CD4-positive, alpha-beta T cell treated with Interleukin-17A for 1 hour (primary cell): ENCODE measurements around the gene C3orf70.

Source experiments
- DNase-seq: peaks from one replicate; pipeline ENCODE4 v3.0.0-alpha.2; 2020

The C3orf70 gene

DNA sequence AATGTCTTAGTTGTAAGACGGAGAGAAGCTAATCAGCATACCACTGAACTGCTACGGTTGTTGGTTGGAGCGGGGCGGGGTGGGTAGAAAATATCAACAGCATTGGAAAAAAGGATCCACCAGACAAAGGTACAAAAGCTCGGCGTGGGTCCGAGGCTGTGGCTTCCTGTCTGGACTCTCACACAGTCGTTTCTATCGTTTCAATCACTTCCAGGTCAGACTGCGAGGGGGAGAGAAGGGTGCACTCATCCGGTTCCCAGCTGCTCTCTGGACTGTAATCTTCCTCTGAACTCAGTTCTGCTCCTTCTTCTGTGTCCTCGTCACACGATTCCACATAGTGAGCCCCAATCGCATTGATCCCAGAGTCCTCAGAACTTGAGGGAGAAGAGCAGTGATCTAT is 70.0 kb downstream of the C3orf70 start:
- DNase-seq, result no peak

DNA sequence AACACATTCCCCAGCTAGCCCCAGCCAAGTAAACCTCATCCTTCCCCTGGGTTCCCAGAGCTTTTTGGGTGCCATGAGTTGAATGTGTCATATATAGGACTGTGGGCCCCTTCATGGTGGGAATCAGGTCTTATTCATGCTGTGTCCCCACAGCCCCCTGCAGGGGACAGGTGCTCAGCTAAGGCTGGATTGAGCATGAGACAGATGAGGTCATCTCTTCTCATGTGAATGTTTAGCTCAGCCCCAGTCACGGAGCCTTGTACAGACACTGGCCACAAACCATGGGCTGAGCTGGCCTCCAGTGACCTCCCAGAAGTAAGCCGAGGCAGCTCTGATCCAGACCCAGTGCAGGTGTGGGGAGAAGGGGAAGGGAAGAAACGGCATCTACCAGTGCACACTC is 70.7 kb downstream of the C3orf70 start:
- DNase-seq, result no peak

DNA sequence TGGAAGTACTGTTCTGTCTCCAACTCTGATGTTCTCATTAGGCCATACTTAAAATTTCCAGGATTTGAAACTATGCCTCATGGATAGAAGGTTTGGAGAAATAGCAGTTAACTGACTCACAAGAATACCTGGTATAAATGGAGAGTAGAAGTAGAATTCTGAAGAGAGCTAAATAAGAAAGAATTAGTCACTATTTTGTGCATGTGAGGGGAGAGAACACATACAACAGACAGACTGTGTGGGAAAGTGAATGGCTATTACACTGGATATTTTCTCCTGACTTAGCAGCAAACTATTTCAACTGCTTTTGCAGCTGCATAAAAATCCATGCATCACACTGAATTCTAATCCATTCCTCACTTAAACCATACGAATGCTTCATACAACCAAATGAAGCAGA is 71.3 kb downstream of the C3orf70 start:
- DNase-seq, result no peak

DNA sequence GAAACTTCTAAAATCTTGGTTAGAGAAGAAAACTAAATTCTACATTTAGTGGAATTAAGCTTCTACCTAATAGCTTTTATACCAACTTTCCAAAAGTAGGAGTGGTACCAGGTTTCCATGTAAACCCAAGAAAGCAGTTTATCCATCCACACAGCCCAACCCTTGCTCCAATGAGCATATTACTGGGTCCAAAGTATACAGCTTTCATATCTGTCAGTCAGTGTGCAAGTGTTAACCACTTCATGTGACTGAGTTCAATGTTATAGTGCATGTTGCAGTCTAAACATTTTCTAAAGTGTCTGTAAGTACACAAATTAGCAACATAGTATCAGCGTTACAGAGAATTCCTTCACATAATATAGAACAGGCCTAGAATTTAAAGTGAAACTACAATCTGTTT is 73.2 kb downstream of the C3orf70 start:
- no peak for DNase-seq

DNA sequence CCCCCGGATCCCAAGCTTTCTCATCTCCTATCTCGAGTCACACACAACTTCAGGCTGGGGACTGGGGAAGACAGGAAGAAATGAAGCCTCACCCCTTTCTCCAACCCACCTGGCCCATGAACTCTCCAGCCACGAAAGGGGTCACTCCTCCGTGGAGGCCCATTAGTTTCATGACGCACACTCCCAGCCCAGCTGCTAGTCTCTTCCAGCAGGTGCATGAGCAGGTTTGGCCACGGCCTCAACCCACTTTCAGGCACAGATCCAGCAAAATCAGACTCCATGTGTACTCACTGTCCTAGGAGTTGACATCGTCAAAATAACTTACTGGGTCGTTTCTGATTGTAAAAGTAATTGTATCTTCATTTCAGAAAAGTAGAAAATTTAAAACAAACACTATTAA is 76.6 kb downstream of the C3orf70 start:
- DNase-seq, result no peak

DNA sequence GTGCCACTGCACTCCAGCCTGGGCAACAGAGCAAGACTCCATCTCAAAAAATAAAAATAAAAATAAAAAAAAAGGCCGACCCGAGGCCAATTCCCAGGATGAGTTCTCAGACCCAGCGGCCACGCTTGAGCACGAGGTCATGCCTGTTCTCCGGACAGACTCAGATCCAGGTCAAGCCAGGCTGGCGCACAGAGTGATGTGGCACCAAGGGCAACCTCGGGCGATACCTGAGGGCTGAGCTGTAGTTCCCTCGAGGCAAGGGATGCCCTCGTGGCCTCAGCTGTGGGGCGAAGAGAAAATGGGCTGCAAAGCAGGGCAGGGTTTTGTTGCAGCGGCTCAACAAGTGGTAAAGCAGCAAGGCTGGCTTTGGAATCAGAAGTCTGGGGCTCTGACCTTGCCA is 77.3 kb downstream of the C3orf70 start:
- no peak for DNase-seq

DNA sequence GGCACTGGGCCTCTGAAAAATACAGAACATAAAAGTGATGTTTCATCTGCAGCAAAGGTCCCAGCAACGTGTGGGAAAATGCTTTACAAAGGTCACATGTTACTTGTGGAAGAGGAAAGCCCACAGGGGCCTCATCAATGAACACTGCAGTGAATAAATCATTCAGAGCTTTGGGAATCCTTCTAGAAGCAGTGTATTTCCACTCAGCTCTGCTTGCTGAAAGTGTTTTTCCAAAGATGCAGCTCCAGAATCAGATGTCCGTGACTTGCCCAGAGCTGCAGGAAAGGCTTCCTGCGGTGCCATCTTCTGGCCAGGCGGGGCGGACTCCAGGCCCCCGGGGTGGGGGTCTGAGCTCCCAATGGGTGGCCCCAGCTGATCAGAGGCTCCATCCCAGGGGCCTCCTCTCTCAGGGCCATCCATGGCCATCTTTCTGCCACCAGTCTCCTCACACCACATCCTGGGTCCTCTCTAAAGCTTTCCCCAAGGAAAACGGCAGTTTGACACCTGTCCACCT is 81.5 kb downstream of the C3orf70 start:
- no peak for DNase-seq

DNA sequence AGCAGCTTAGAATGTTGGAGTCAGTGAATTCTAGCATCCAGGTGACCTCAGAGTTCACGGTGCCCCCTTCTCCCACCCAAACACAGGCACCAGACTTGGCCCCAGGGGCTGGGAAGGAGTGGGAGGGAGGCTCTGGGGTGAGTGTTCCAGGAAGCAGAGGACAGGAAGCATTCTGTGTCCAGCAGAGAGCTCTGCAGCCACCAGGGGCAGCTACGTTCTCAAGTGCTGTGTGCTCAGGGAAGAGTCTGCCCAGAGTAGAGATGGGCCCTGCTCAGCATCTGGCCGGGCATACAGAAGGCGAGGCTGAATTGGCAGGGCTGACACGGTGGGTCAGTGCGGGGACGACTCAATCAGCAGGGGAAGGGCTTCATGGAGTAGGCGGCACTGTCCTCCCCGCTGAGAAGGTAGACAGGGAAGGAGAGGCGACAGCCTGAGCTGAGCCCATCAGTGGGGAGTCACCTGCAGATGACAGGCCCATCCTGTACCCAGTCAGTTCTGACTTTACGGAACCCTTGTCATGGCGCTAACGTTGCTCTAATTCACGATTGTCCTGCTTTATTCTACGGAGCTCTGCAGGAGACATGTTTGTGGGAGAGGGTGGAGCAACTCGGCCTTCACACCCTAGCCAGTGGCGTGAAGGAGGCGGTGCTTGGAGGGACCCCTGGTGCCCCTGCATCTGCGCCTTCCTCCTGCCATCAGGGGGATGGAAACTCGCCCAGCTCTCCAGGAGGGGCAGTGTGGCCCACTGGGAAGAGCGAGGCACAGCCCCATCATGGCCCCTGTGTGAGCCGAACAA is 82.2 kb downstream of the C3orf70 start:
- no peak for DNase-seq

DNA sequence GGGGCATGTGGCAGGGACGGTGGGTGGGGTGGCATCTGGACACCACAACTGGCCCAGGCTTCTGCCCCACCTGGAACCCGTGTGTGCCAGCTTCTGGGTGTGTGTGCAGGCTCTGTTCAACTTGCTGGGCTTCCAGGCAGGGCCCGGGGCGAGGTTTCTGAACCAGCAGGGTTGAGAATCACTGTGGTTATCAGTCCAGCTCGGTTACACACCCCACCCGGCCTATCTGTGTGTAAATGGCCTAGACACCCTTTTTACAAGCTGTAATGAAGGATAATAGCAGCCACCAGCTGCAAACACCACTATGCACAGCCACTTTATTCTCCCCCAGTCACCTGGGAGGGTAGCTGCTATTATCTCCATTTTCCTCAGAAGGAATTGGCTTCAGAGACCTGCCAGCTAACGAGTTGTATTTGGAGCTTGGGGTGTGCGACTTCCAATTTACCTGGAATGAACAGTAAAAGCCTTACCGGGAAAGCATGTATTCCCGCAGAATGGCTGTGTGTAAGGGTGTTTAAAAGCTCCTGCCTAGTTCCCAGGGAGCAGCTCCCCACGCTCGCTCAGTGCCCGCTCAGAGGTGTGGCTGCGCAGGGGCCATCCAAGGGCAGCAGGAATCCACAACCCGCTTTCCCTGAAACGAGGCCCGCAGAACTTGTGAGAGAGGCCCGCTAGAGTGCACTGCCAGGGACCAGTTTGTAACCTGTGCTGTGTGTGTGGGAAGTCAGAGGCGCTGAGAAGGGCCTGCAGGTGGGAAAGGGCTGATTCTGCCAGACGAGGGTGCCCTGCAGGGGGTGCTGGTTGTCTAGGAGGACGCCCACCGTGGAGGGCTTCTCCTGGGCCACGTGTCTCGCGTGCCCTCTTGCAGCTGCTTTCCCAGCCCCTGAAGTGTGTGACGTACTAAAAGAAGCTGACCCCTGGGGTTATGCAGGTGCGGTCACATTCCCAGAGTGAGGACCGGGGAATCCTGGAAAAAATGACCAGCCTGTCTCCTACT is 83.5 kb downstream of the C3orf70 start:
- DNase-seq, result no peak

DNA sequence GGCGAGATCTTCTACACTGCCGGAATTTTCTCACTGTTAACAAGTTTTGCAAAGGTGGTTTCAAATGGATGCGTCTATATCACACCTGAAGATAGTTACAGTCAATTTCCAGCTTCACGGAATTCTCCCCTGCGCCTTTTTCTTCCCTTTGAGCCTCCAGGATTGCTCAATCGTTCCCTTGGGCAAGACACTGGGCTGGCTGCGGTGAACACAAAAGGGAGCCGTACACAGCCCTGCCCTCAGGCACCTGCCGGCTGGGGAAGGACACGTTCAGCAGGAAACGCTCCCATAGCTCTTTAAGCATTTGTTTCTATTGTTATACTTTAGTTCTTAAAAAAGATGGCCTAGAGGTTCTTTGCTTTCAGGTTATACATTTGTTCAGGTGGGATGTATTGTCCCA is 85.7 kb downstream of the C3orf70 start:
- no peak for DNase-seq

DNA sequence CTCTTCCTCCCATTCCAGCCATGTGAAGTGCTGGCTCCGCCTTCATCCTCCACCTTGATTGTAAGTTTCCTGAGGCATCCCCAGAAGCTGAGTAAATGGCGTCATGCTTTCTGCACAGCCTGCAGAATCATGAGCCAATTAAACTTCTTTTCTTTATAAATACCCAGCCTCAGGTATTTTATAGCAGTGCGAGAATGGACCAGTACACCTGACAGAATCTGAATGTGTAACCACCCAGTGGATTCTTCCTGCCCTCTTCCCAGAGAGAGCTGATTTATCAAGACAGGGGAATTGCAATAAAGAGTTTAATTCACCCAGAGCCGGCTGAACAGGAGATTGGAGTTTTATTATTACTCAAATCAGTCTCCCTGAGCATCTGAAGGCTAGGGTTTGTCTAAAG is 86.6 kb downstream of the C3orf70 start:
- DNase-seq, result no peak

DNA sequence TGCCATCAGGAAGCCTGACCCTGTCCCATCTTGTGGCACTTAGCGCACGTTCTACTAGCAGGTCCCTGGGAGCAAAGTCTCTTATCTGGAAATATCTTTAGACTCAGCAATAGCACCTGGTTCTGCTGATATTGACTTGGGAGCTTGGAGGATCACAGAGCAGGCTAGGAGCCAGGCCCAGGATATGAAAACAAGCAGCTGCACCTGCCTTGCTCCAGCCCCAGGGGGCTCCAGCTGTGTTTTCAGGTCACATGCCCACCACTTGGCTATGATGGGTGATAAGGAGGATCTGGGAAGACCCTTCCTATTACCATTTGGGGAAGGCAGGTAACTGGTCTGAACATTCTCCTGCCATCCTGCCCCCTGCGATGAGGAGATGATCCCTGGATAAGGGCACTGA is 87.8 kb downstream of the C3orf70 start:
- DNase-seq, result no peak

DNA sequence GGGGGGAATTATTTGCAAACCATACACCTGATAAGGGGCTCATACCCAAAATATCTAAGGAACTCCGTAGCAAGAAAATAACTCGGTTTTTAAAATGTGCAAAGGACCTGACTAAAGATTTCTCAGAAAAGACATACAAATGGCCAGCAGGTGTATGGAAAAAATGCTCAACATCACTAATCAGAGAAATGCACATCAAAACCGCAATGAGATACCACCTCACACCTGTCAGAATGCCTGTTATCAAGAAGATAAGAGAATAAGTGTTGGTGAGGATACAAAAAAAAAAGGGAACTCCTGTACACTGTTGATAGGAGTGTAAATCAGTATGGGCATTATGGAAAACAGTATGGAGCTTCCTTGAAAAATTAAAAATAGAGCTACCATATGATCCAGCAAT is 89.4 kb downstream of the C3orf70 start:
- no peak for DNase-seq

DNA sequence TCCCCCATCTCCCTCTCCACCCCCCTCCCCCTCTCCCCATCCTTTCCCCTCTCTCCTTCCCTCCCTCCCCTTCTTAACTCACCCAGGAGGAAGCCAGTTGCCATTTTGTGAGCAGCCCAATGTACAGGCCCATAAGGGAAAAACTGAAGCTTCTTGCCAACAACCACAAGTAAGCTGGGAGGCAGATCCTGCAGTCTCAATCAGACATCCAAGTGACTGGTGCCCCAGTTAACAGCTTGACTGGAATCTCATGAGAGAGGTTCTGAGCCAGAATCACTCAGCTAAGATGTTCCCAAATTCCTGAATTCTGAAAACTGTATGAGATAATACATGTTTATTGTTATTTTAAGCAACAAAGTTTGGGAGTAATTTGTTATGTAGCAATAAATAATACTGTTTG is 90.7 kb downstream of the C3orf70 start:
- DNase-seq, result no peak

DNA sequence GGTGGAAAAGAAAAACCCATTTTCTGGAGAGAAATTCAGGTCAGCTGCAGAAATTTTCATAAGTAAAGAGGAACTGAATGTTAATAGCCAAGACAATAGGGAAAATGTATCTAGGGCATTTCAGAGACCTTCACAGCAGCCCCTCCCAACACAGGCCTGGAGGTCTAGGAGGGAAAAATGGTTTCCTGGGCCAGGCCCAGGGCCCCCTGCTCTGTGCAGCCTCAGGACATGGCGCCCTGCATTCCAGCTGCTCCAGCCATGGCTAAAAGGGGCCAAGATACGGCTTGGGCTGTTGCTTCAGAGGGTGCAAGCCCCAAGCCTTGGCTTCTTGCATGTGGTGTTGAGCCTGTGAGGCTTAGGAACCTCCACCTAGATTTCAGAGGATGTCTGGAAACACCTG is 92.2 kb downstream of the C3orf70 start:
- DNase-seq, result no peak

DNA sequence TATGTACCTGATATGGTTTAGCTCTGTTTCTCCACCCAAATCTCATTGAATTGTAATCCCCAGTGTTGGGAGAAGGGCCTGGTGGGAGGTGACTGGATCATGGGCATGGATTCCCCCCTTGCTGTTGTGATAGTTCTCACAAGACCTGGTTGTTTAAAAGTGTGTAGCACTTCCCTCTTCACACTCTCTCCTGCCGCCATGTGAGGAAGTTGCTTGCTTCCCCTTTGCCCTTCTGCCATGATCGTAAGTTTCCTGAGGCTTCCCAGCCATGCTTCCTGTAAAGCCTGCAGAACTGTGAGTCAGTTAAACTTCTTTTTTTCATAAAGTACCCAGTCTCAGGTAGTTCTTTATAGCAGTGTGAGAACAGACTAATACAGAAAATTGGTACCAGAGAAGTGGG is 93.1 kb downstream of the C3orf70 start:
- DNase-seq, result no peak

DNA sequence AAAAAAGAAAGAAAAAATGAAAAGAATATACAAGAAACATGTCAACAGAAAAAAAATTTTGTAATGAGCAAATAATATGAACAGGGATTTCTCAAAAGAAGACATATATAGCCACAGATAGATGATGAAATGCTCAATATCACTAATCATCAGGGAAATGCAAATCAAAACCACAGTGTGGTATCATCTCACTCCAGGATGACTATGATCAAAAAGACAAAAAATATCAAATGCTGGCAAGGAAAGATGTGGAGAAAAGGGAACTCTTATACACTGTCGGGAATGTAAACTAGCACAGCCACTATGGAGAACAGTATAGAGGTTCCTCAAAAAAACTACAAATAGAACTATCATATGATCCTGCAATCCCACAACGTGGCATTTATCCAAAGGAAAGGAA is 94.1 kb downstream of the C3orf70 start:
- DNase-seq, result no peak

DNA sequence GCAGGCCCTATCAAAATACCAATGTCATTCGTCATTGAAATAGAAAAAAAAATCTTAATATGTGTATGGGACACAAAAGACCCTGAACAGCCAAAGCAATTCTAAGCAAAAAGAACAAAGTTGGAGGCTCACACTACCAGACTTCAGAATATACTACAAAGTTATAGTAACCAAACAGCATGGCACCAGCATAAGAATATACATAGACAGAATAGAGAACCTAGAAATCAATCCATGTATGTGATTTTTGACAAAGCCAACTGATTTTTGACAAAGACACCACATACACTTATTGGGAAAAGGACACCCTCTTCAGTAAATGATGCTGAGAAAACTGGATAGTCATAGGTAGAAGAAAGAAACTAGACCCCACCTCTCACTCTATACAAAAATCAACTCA is 95.0 kb downstream of the C3orf70 start:
- DNase-seq, result no peak

DNA sequence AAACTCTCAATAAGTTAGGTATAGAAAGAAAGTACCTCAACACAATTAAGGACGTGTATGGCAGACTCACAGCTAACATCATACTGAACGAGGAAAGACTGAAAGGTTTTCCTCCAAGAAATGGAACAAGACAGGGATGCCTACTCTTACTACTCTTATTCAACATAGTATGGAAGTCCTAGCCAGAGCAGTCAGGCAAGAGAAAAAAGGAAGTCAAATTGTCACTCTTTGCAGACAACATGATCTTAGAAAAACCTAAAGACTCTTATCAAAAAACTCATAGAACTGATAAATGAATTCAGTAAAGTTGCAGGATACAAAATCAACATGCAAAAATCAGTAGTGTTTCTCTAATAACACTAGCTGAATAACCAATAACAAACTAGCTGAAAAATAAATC is 96.0 kb downstream of the C3orf70 start:
- DNase-seq, result no peak

DNA sequence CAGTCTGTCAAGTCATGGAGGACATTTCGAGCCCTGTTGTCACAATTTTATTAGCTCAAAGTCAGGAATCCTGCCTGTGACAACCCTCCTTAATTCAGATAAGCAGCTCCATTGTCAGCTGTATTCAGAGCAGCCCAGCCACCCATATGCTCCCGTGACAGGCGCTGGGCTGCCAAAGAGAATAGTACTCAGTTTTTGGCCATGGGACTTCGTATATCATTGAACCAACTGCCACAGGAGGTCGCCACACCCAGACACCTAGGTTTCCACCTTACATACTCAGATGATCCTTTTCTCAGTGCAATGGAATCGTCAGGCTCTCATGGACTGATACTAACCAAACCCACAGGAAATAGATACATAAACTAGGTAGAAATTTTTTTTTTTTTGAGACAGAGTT is 100.2 kb downstream of the C3orf70 start:
- DNase-seq, result no peak

DNA sequence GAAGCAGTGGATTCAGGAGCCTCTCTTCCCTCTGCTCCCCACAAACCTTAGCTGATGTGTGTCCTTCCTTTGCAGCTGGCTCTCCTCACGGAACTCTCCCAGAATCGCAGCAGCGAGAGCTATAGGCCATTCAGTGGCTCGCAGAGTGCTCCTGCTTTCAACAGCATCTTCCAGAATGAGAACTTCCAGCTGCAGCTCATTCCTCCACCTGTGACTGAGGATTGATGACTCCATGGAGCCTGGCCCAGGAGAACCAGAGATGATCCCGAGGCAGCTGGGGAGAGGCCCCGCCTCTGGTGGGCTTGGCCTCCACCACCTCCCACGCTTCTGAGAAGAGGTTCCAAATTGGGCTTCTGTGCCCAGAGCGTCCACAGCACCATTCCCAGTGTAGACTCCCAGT is 101.1 kb downstream of the C3orf70 start:
- no peak for DNase-seq

DNA sequence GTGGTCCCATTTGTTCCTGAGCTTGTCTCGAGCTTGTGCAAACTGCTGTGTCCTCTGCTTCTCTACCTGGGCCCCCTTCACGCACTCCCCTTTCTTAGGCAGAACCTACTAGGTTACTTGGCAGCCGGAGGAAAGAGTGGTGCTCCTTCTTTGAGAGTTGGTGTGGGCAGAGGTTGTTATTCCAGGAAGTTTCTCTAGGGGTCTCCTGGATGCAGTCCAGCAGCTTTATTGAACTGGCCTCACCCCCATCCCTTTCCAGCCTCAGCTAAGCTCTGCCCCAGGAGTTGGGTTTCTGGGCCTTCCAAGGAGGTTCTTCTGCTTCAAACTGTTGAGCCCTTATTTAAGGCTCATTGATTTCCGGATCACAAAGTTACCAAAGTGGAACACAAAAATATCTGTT is 103.2 kb downstream of the C3orf70 start:
- DNase-seq, result no peak

DNA sequence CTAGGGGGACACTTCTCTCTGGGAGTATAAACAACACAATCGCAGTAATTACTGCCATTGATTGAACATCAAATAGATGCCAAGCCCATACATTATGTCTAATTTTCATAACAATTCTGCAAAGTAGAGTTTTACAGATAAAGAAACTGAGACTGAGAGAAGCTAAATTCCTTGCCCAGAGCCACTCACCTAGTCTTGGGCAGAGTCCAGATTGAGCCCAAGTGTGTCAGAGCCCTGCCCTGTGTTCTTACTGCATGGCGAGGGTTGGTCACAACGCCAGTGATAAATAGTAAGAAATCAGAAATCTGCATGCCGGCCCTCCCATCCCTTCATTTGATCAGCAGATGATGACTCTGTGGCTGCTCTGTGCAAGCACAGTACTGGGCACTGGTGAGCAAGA is 106.3 kb downstream of the C3orf70 start:
- no peak for DNase-seq

DNA sequence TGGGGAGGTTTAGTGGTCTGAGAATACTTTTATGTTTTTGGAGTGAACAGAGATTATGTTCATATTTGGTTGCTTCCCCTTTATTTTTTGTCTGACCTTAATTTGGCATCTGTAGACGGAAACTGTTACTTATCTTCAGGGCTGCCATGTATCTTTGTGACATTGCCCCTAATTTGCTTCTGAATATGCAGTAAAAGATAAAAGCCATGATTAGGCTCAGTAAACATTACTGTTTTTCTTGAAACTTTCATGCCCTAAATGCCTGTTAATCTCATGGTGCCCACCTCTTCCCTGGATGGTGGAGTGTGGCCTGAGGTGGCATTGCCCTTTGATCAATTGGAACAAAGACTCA is 106.7 kb downstream of the C3orf70 start:
- no peak for DNase-seq
